ENCODE data around the gene FBN2.

FBN2 gene

GRCh38 chr5:128213833-128214232, 324.2 kb downstream of the FBN2 start:
- H3K4me3 ChIP-seq (ENCODE audit: low read depth, low read length): no peak overlapping the region

GRCh38 chr5:128213340-128213739, 324.7 kb downstream of the FBN2 start:
- no peak overlapping the region for H3K4me3 ChIP-seq (ENCODE audit: low read depth, low read length)

GRCh38 chr5:128212191-128212806, 325.7 kb downstream of the FBN2 start:
- H3K4me3 ChIP-seq (ENCODE audit: low read depth, low read length): no peak overlapping the region

- H3K4me3 ChIP-seq (ENCODE audit: low read depth, low read length): no peak overlapping the region
Observed at GRCh38 chr5:128208436-128208835, 329.6 kb downstream of the FBN2 start.
